Liver (tissue), 9 donors: ENCODE data around the gene HIVEP3. TPM values are rescaled to one million over a fixed set of nuclear protein-coding genes. Genes with fewer than 3 reads are reported as not detected.

ENCODE experiments used
- DNase-seq: peaks from one replicate; pipeline ENCODE4 v3.0.0-alpha.2; 2017; ENCODE audit warnings: low spot score
- H3K27ac ChIP-seq, 2 donors: one replicate each; pipeline ENCODE4 v1.7.0; 2013; ENCODE audit warnings: inconsistent platforms in 2 of 2, low read length in 2 of 2, control low read depth in 1 of 2, low read depth in 1 of 2, mild to moderate bottlenecking in 1 of 2
- H3K27me3 ChIP-seq, 4 donors: one replicate each; pipeline versions ENCODE4 v1.6.1 to v1.7.0; 2013; ENCODE audit warnings: low read length in 3 of 4, inconsistent platforms in 1 of 4, mild to moderate bottlenecking in 1 of 4, moderate library complexity in 1 of 4; ENCODE audit not compliant: control insufficient read depth in 4 of 4, insufficient read depth in 4 of 4
- H3K36me3 ChIP-seq, 4 donors: one replicate each; pipeline versions ENCODE4 v1.6.1 to v1.7.0; 2013; ENCODE audit warnings: low read length in 3 of 4, mild to moderate bottlenecking in 3 of 4, low read depth in 1 of 4, moderate library complexity in 1 of 4; ENCODE audit not compliant: control insufficient read depth in 4 of 4, insufficient read depth in 3 of 4
- H3K4me1 ChIP-seq, 4 donors: one replicate each; pipeline versions ENCODE4 v1.6.1 to v1.7.0; 2013; ENCODE audit warnings: low read length in 3 of 4, mild to moderate bottlenecking in 3 of 4, moderate library complexity in 1 of 4; ENCODE audit not compliant: control insufficient read depth in 4 of 4, insufficient read depth in 4 of 4
- H3K4me3 ChIP-seq, 3 donors: one replicate each; pipeline versions ENCODE4 v1.6.1 to v1.7.0; 2013; ENCODE audit warnings: low read length in 3 of 3, control low read depth in 1 of 3, low read depth in 1 of 3, mild to moderate bottlenecking in 1 of 3
- H3K9ac ChIP-seq, 2 donors: one replicate each; pipeline ENCODE4 v1.7.0; 2013; ENCODE audit warnings: low read length in 2 of 2, mild to moderate bottlenecking in 2 of 2, moderate library complexity in 2 of 2, control low read depth in 1 of 2, low read depth in 1 of 2
- H3K9me3 ChIP-seq, 4 donors: one replicate each; pipeline versions ENCODE4 v1.6.1 to v1.7.0; 2013; ENCODE audit warnings: low read length in 3 of 4; ENCODE audit not compliant: control insufficient read depth in 4 of 4
- CTCF ChIP-seq: fragments of 150-350 bp; IDR thresholded peaks from 2 replicates; pipeline ENCODE4 v1.5.1; 2017; ENCODE audit warnings: improper control_type of control experiment, low read depth, low read length; ENCODE audit not compliant: missing input control
- FOXA1 ChIP-seq: IDR thresholded peaks from 2 replicates; pipeline ENCODE4 v1.6.1; 2016; ENCODE audit warnings: antibody characterized with exemption
- FOXA2 ChIP-seq: IDR thresholded peaks from 2 replicates; pipeline ENCODE4 v1.6.1; 2016; ENCODE audit warnings: antibody characterized with exemption
- GABPA ChIP-seq, 2 donors: IDR thresholded peaks in 1 of 2; conservative IDR thresholded peaks in 1 of 2; 2 replicates each; pipeline ENCODE4 v1.6.1; 2016; ENCODE audit warnings: antibody characterized with exemption in 2 of 2, mild to moderate bottlenecking in 1 of 2, moderate library complexity in 1 of 2
- HNF4G ChIP-seq: IDR thresholded peaks from 2 replicates; pipeline ENCODE4 v1.6.1; 2016; ENCODE audit warnings: antibody characterized with exemption
- JUND ChIP-seq, 2 donors: IDR thresholded peaks; 2 replicates each; pipeline ENCODE4 v1.6.1; 2016; ENCODE audit warnings: antibody characterized with exemption in 2 of 2
- MAX ChIP-seq: IDR thresholded peaks from 2 replicates; pipeline ENCODE4 v1.6.1; 2016; ENCODE audit warnings: antibody characterized with exemption
- NR2F2 ChIP-seq: IDR thresholded peaks from 2 replicates; pipeline ENCODE4 v1.6.1; 2016; ENCODE audit warnings: antibody characterized with exemption
- RAD21 ChIP-seq, 2 donors: IDR thresholded peaks; 2 replicates each; pipeline ENCODE4 v1.6.1; 2016; ENCODE audit warnings: antibody characterized with exemption in 2 of 2, mild to moderate bottlenecking in 2 of 2
- REST ChIP-seq: IDR thresholded peaks from 2 replicates; pipeline ENCODE4 v1.6.1; 2016; ENCODE audit warnings: antibody characterized with exemption, mild to moderate bottlenecking
- RXRA ChIP-seq, 2 donors: IDR thresholded peaks; 2 replicates each; pipeline ENCODE4 v1.6.1; 2017 to 2018; ENCODE audit warnings: antibody characterized with exemption in 2 of 2, mild to moderate bottlenecking in 1 of 2
- SP1 ChIP-seq: IDR thresholded peaks from 2 replicates; pipeline ENCODE4 v1.6.1; 2018; ENCODE audit warnings: antibody characterized with exemption, mild to moderate bottlenecking
- YY1 ChIP-seq: IDR thresholded peaks from 2 replicates; pipeline ENCODE4 v1.6.1; 2016; ENCODE audit warnings: antibody characterized with exemption, mild to moderate bottlenecking
- ZBTB33 ChIP-seq: IDR thresholded peaks from 2 replicates; pipeline ENCODE4 v1.6.1; 2016; ENCODE audit warnings: antibody characterized with exemption
- WGBS: extraction: QIAGEN DNeasy Blood & Tissue Kit; methylation state at CpG from one replicate; pipeline ENCODE4 v1.1.7; 2013; 5-methylcytosine and 5-hydroxymethylcytosine counted together
- polyA plus RNA-seq, 2 donors: library from polyadenylated mRNA; stranded (reverse) in 1 of 2; unstranded in 1 of 2; fragments of 200-250 nt in 1 of 2; fragments of >200 nt in 1 of 2; fragmentation: Nextera tagmentation in 1 of 2; extraction: Ambion mirVana in 1 of 2; gene quantifications; one replicate each; pipeline versions ENCODE4 v1.2.1 to v1.2.3, GENCODE V29; 2013 to 2015
- total RNA-seq, 2 donors: library from RNA; depleted of rRNA; stranded (reverse); fragments of >200 nt; gene quantifications; one replicate each; pipeline ENCODE4 v1.2.3, GENCODE V29; 2014
- donor health status: healthy.
- donor health status: healthy.
- donor health status: healthy.
- donor health status: healthy.
- donor health status: healthy.

The HIVEP3 gene
- total and polyA plus RNA-seq, 4 donors, result 0.93 to 1.6 (median 1.4) TPM

GRCh38 chr1:41720861-41721410 is 197.8 kb downstream of the HIVEP3 start (continued):
- TF ChIP-seq REST, result no peak

- Histone ChIP-seq H3K4me3 (no peak overlapping the region), H3K36me3 (no peaks in the 10 kb centered on the region), H3K27me3 (no peaks in the 10 kb centered on the region), H3K9ac (no peak overlapping the region), H3K4me1 (no peaks in the 10 kb centered on the region), H3K27ac (no peak overlapping the region), H3K9me3 (no peaks in the 10 kb centered on the region)
- WGBS, result 93% methylated on average over 5 of the region's 5 CpGs
- no peak for TF ChIP-seq HNF4G
- TF ChIP-seq NR2F2, result no peak
- TF ChIP-seq FOXA1, result no peak
- TF ChIP-seq MAX, result no peak
- no peak for TF ChIP-seq ZBTB33
- TF ChIP-seq GABPA (IDR thresholded peaks at IDR 0.05 in 1 of 2, conservative IDR thresholded peaks at IDR 0.05 in 1 of 2), result no peak
- no peak for TF ChIP-seq JUND (IDR thresholded peaks at IDR 0.05)
- TF ChIP-seq RXRA (IDR thresholded peaks at IDR 0.05), result no peak
- TF ChIP-seq YY1, result no peak
- TF ChIP-seq FOXA2, result no peak
- TF ChIP-seq RAD21 (IDR thresholded peaks at IDR 0.05), result no peak
- TF ChIP-seq SP1, result no peak
- no peak for DNase-seq
Measured at GRCh38 chr1:41719590-41719989, 199.1 kb downstream of the HIVEP3 start.

- Histone ChIP-seq H3K27me3 (no peaks in the 10 kb centered on the region), H3K9me3 (no peaks in the 10 kb centered on the region), H3K36me3 (no peaks in the 10 kb centered on the region), H3K27ac (no peak overlapping the region), H3K4me1 (no peaks in the 10 kb centered on the region), H3K9ac (no peak overlapping the region), H3K4me3 (no peak overlapping the region)
- TF ChIP-seq RAD21 (IDR thresholded peaks at IDR 0.05), result no peak
- TF ChIP-seq NR2F2, result no peak
- no peak for TF ChIP-seq CTCF
- TF ChIP-seq ZBTB33, result no peak
- no peak for DNase-seq
- 100% methylated on average over 1 of the region's 1 CpG for WGBS
Measured at GRCh38 chr1:41719128-41719527, 199.6 kb downstream of the HIVEP3 start.
